ENCODE data around the gene ELAC2.

- TF ChIP-seq CTCF (IDR thresholded peaks at IDR 0.05) (no peak), POLR2A (IDR thresholded peaks at IDR 0.05) (no peak), POLR2AphosphoS5 (IDR thresholded peaks at IDR 0.05) (no peak), EP300 (IDR thresholded peaks at IDR 0.05) (no peak)
These were observed 13.5 kb downstream of the ELAC2 start for GRCh38 chr17:13004336-13004735.
